ENCODE results near the gene DIRAS1.
"Not testable (repeated sequence)": the region's sequence is repeated elsewhere in the genome, so short reads cannot be mapped to it uniquely, and the experiment has no call there.

The DIRAS1 gene

GRCh38 chr19:2700660-2701360, 20.4 kb downstream of the DIRAS1 start:
- Mint-ChIP-seq H3K27ac (peak overlapping the region; percentile 80), H3K36me3 (ENCODE audit: low read depth) (no peaks in the 10 kb centered on the region), H3K27me3 (peaks cover 10% of the 10 kb centered on the region), H3K9me3 (no peaks in the 10 kb centered on the region), H3K4me1 (ENCODE audit: low read depth) (peaks cover 31% of the 10 kb centered on the region), H3K4me3 (no peak overlapping the region)
- intact Hi-C loops (cut with micrococcal nuclease) = no loop called here

GRCh38 chr19:2699413-2700140, 21.6 kb downstream of the DIRAS1 start:
- H3K36me3 Mint-ChIP-seq (ENCODE audit: low read depth) = no peaks in the 10 kb centered on the region
- no peak overlapping the region for H3K27ac Mint-ChIP-seq
- no peaks in the 10 kb centered on the region for H3K9me3 Mint-ChIP-seq
- peaks cover 40% of the 10 kb centered on the region for H3K4me1 Mint-ChIP-seq (ENCODE audit: low read depth)
- H3K4me3 Mint-ChIP-seq = no peak overlapping the region
- peaks cover 10% of the 10 kb centered on the region for H3K27me3 Mint-ChIP-seq
- intact Hi-C loops (cut with micrococcal nuclease) = no loop called here

GRCh38 chr19:2694196-2694595, 27.0 kb downstream of the DIRAS1 start:
- Mint-ChIP-seq H3K9me3 (no peaks in the 10 kb centered on the region), H3K4me1 (ENCODE audit: low read depth) (peaks cover 24% of the 10 kb centered on the region), H3K27me3 (peaks cover 1% of the 10 kb centered on the region), H3K27ac (no peak overlapping the region), H3K36me3 (ENCODE audit: low read depth) (no peaks in the 10 kb centered on the region), H3K4me3 (no peak overlapping the region)
- intact Hi-C loops (cut with micrococcal nuclease) = loop anchor here (5.0 kb wide), 1 partner anchor 47 kb away; no protein-coding TSS in a partner anchor

GRCh38 chr19:2693492-2694160, 27.5 kb downstream of the DIRAS1 start:
- no peaks in the 10 kb centered on the region for H3K36me3 Mint-ChIP-seq (ENCODE audit: low read depth)
- H3K4me3 Mint-ChIP-seq = no peak overlapping the region
- peaks cover 18% of the 10 kb centered on the region for H3K4me1 Mint-ChIP-seq (ENCODE audit: low read depth)
- H3K27me3 Mint-ChIP-seq = peaks cover 1% of the 10 kb centered on the region
- intact Hi-C loops (cut with micrococcal nuclease) = loop anchor here (5.0 kb wide), 1 partner anchor 46 kb away; no protein-coding TSS in a partner anchor
- H3K27ac Mint-ChIP-seq = no peak overlapping the region
- no peaks in the 10 kb centered on the region for H3K9me3 Mint-ChIP-seq

GRCh38 chr19:2691951-2692350, 29.2 kb downstream of the DIRAS1 start:
- peaks cover 1% of the 10 kb centered on the region for H3K27me3 Mint-ChIP-seq
- peaks cover 15% of the 10 kb centered on the region for H3K4me1 Mint-ChIP-seq (ENCODE audit: low read depth)
- no peaks in the 10 kb centered on the region for H3K36me3 Mint-ChIP-seq (ENCODE audit: low read depth)
- H3K4me3 Mint-ChIP-seq = no peak overlapping the region
- H3K9me3 Mint-ChIP-seq = no peaks in the 10 kb centered on the region
- H3K27ac Mint-ChIP-seq = no peak overlapping the region
- intact Hi-C loops (cut with micrococcal nuclease) = loop anchor here (5.0 kb wide), 1 partner anchor 45 kb away; no protein-coding TSS in a partner anchor

- Mint-ChIP-seq H3K36me3 (ENCODE audit: low read depth) (no peaks in the 10 kb centered on the region), H3K4me1 (ENCODE audit: low read depth) (peaks cover 9% of the 10 kb centered on the region), H3K4me3 (no peak overlapping the region), H3K9me3 (no peaks in the 10 kb centered on the region), H3K27ac (no peak overlapping the region), H3K27me3 (no peaks in the 10 kb centered on the region)
- intact Hi-C loops (cut with micrococcal nuclease) = loop anchor here (5.0 kb wide), 1 partner anchor 44 kb away; no protein-coding TSS in a partner anchor
Measured at GRCh38 chr19:2690856-2691255, 30.3 kb downstream of the DIRAS1 start.

GRCh38 chr19:2686360-2686759, 34.8 kb downstream of the DIRAS1 start:
- no peaks in the 10 kb centered on the region for H3K9me3 Mint-ChIP-seq
- intact Hi-C loops (cut with micrococcal nuclease) = no loop called here
- no peaks in the 10 kb centered on the region for H3K36me3 Mint-ChIP-seq (ENCODE audit: low read depth)
- H3K4me3 Mint-ChIP-seq = no peak overlapping the region
- peaks cover 8% of the 10 kb centered on the region for H3K4me1 Mint-ChIP-seq (ENCODE audit: low read depth)
- H3K27ac Mint-ChIP-seq = no peak overlapping the region
- H3K27me3 Mint-ChIP-seq = no peaks in the 10 kb centered on the region

GRCh38 chr19:2685204-2685704, 35.9 kb downstream of the DIRAS1 start:
- Mint-ChIP-seq H3K4me1 (ENCODE audit: low read depth) (peaks cover 12% of the 10 kb centered on the region), H3K27ac (no peak overlapping the region), H3K9me3 (no peaks in the 10 kb centered on the region), H3K36me3 (ENCODE audit: low read depth) (no peaks in the 10 kb centered on the region), H3K27me3 (no peaks in the 10 kb centered on the region), H3K4me3 (no peak overlapping the region)
- intact Hi-C loops (cut with micrococcal nuclease) = no loop called here

- Mint-ChIP-seq H3K27me3 (peaks cover 2% of the 10 kb centered on the region), H3K27ac (no peak overlapping the region)
Measured at GRCh38 chr19:2683430-2684003, 37.7 kb downstream of the DIRAS1 start.

GRCh38 chr19:2680808-2681207, 40.4 kb downstream of the DIRAS1 start:
- H3K4me3 Mint-ChIP-seq = no peak overlapping the region
- H3K4me1 Mint-ChIP-seq (ENCODE audit: low read depth) = peaks cover 49% of the 10 kb centered on the region
- peak overlapping the region; percentile 78 for H3K27ac Mint-ChIP-seq
- H3K36me3 Mint-ChIP-seq (ENCODE audit: low read depth) = peaks cover 6% of the 10 kb centered on the region
- intact Hi-C loops (cut with micrococcal nuclease) = no loop called here
- peaks cover 18% of the 10 kb centered on the region for H3K9me3 Mint-ChIP-seq
- H3K27me3 Mint-ChIP-seq = peaks cover 4% of the 10 kb centered on the region

More at GRCh38 chr19:2683430-2684003, 37.7 kb downstream of the DIRAS1 start:
- Mint-ChIP-seq H3K9me3 (peaks cover 12% of the 10 kb centered on the region), H3K36me3 (ENCODE audit: low read depth) (peaks cover 5% of the 10 kb centered on the region), H3K4me1 (ENCODE audit: low read depth) (peaks cover 22% of the 10 kb centered on the region), H3K4me3 (no peak overlapping the region)
- intact Hi-C loops (cut with micrococcal nuclease) = no loop called here

GRCh38 chr19:2679439-2679838, 41.7 kb downstream of the DIRAS1 start:
- H3K36me3 Mint-ChIP-seq (ENCODE audit: low read depth) = peaks cover 6% of the 10 kb centered on the region
- H3K4me1 Mint-ChIP-seq (ENCODE audit: low read depth) = peaks cover 59% of the 10 kb centered on the region
- intact Hi-C loops (cut with micrococcal nuclease) = no loop called here
- H3K4me3 Mint-ChIP-seq = no peak overlapping the region
- H3K27ac Mint-ChIP-seq = no peak overlapping the region
- peaks cover 4% of the 10 kb centered on the region for H3K27me3 Mint-ChIP-seq
- H3K9me3 Mint-ChIP-seq = peaks cover 18% of the 10 kb centered on the region

GRCh38 chr19:2678948-2679347, 42.2 kb downstream of the DIRAS1 start:
- Mint-ChIP-seq H3K4me1 (ENCODE audit: low read depth) (peaks cover 59% of the 10 kb centered on the region), H3K27ac (peak overlapping the region; percentile 77), H3K9me3 (peaks cover 18% of the 10 kb centered on the region)
- H3K4me3 Mint-ChIP-seq; H3K36me3 Mint-ChIP-seq (ENCODE audit: low read depth); intact Hi-C loops (cut with micrococcal nuclease); H3K27me3 Mint-ChIP-seq: not testable (repeated sequence)

- peaks cover 59% of the 10 kb centered on the region for H3K4me1 Mint-ChIP-seq (ENCODE audit: low read depth)
- peaks cover 4% of the 10 kb centered on the region for H3K27me3 Mint-ChIP-seq
- intact Hi-C loops (cut with micrococcal nuclease) = no loop called here
- peak overlapping the region; percentile 77 for H3K27ac Mint-ChIP-seq
- H3K9me3 Mint-ChIP-seq = peaks cover 18% of the 10 kb centered on the region
- peaks cover 6% of the 10 kb centered on the region for H3K36me3 Mint-ChIP-seq (ENCODE audit: low read depth)
- H3K4me3 Mint-ChIP-seq = no peak overlapping the region
Measured at GRCh38 chr19:2678044-2678671, 43.0 kb downstream of the DIRAS1 start.
